Parathyroid adenoma (tissue), 2 donors: ENCODE measurements around the gene OR2L5.

Experiments used
- H2AFZ ChIP-seq: fragments of 300-600 bp; sonication (generic); one replicate; pipeline ENCODE4 v1.7.0; 2017; ENCODE audit warnings: antibody characterized with exemption, mild to moderate bottlenecking
- H3K27ac ChIP-seq: fragments of 300-600 bp; sonication (generic); one replicate; pipeline ENCODE4 v1.7.0; 2017
- H3K27me3 ChIP-seq: fragments of 300-600 bp; sonication (generic); one replicate; pipeline ENCODE4 v1.7.0; 2017; ENCODE audit warnings: low read length; ENCODE audit not compliant: control insufficient read depth, insufficient read depth
- H3K36me3 ChIP-seq: fragments of 300-600 bp; sonication (generic); one replicate; pipeline ENCODE4 v1.7.0; 2017; ENCODE audit warnings: low read length; ENCODE audit not compliant: control insufficient read depth, insufficient read depth
- H3K4me1 ChIP-seq: fragments of 300-600 bp; sonication (generic); one replicate; pipeline ENCODE4 v1.7.0; 2017; ENCODE audit warnings: control low read depth
- H3K4me2 ChIP-seq: fragments of 300-600 bp; sonication (generic); one replicate; pipeline ENCODE4 v1.7.0; 2017; ENCODE audit warnings: low read length
- H3K4me3 ChIP-seq: fragments of 300-600 bp; sonication (generic); one replicate; pipeline ENCODE4 v1.7.0; 2017; ENCODE audit warnings: low read depth, low read length
- H3K79me2 ChIP-seq: fragments of 300-600 bp; sonication (generic); one replicate; pipeline ENCODE4 v1.7.0; 2017; ENCODE audit warnings: control low read depth
- H3K9ac ChIP-seq: fragments of 300-600 bp; sonication (generic); one replicate; pipeline ENCODE4 v1.7.0; 2017; ENCODE audit warnings: mild to moderate bottlenecking
- H3K9me3 ChIP-seq: fragments of 300-600 bp; sonication (generic); one replicate; pipeline ENCODE4 v1.7.0; 2017; ENCODE audit warnings: low read length; ENCODE audit not compliant: control insufficient read depth
- TF ChIP-seq, protein P1 (sequence below): fragments of 300-600 bp; sonication (generic); IDR thresholded peaks from one replicate; pipeline ENCODE4 v1.7.0; 2017; ENCODE audit warnings: antibody characterized with exemption, mild to moderate bottlenecking
- donor health status: primary hyperparathyroidism.

OR2L5 gene

GRCh38 chr1:248029770-248030169 is 16.3 kb downstream of the OR2L5 start, which contains the start of gene OR2L2:
Gene OR2L2 (plus strand): TSS chr1:248030070. CDS start chr1:248038268, 8,198 bp downstream.
- no peak within 1 kb of the TSS for H3K27ac ChIP-seq
- TF ChIP-seq, protein P1, sequence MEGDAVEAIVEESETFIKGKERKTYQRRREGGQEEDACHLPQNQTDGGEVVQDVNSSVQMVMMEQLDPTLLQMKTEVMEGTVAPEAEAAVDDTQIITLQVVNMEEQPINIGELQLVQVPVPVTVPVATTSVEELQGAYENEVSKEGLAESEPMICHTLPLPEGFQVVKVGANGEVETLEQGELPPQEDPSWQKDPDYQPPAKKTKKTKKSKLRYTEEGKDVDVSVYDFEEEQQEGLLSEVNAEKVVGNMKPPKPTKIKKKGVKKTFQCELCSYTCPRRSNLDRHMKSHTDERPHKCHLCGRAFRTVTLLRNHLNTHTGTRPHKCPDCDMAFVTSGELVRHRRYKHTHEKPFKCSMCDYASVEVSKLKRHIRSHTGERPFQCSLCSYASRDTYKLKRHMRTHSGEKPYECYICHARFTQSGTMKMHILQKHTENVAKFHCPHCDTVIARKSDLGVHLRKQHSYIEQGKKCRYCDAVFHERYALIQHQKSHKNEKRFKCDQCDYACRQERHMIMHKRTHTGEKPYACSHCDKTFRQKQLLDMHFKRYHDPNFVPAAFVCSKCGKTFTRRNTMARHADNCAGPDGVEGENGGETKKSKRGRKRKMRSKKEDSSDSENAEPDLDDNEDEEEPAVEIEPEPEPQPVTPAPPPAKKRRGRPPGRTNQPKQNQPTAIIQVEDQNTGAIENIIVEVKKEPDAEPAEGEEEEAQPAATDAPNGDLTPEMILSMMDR: no peak
- H3K4me3 ChIP-seq: no peak within 1 kb of the TSS
- H2AFZ ChIP-seq: no peak within 1 kb of the TSS
- no peaks in the 10 kb centered on the region for H3K4me1 ChIP-seq
- H3K9ac ChIP-seq: no peak within 1 kb of the TSS
- H3K79me2 ChIP-seq: no peaks in the 10 kb centered on the region
- H3K27me3 ChIP-seq: no peaks in the 10 kb centered on the region
- no peaks in the 10 kb centered on the region for H3K36me3 ChIP-seq
- H3K9me3 ChIP-seq: no peaks in the 10 kb centered on the region
- H3K4me2 ChIP-seq: no peak within 1 kb of the TSS

- no peak overlapping the region for H3K4me3 ChIP-seq
- no peak overlapping the region for H3K27ac ChIP-seq
- H2AFZ ChIP-seq: no peak overlapping the region
- no peak overlapping the region for H3K4me2 ChIP-seq
- H3K9ac ChIP-seq: no peak overlapping the region
- H3K27me3 ChIP-seq: no peaks in the 10 kb centered on the region
- H3K4me1 ChIP-seq: no peaks in the 10 kb centered on the region
- no peaks in the 10 kb centered on the region for H3K36me3 ChIP-seq
- no peaks in the 10 kb centered on the region for H3K79me2 ChIP-seq
- no peaks in the 10 kb centered on the region for H3K9me3 ChIP-seq
- TF ChIP-seq, protein P1: no peak
Measured at GRCh38 chr1:248045209-248045608, 31.7 kb downstream of the OR2L5 start.

- Histone ChIP-seq H3K4me1 (no peaks in the 10 kb centered on the region), H3K9me3 (no peaks in the 10 kb centered on the region), H3K27ac (no peak within 1 kb of the TSS), H3K36me3 (no peaks in the 10 kb centered on the region), H3K79me2 (no peaks in the 10 kb centered on the region), H3K4me3 (no peak within 1 kb of the TSS), H2AFZ (no peak within 1 kb of the TSS), H3K9ac (no peak within 1 kb of the TSS), H3K4me2 (no peak within 1 kb of the TSS), H3K27me3 (no peaks in the 10 kb centered on the region)
- TF ChIP-seq, protein P1: no peak
Measured at GRCh38 chr1:248046536-248046935, 33.1 kb downstream of the OR2L5 start, which contains the start of gene OR2L3. Gene OR2L3 (plus strand): TSS chr1:248046836. CDS start chr1:248060682, 13,846 bp downstream.

DNA sequence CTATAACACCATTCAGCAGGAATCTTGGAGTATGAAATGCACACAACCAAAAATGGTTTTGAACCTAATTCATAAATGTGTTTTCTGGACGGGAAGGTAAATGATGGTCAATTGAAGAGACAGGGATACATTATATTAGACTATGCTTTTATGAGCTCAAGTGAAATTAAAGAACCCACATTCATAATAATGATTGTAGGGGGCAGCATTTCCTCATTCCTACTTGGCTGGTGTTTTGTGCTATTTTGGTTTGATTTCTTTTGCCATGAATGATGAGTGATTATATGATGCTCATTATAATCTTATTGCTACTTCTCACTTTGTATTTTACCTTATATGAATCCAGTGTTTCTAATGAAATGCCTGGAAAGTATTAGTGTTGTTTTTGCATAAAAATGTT is 33.5 kb downstream of the OR2L5 start:
- Histone ChIP-seq H3K9ac (no peak overlapping the region), H2AFZ (no peak overlapping the region), H3K27ac (no peak overlapping the region), H3K36me3 (no peaks in the 10 kb centered on the region), H3K9me3 (no peaks in the 10 kb centered on the region), H3K27me3 (no peaks in the 10 kb centered on the region), H3K4me1 (no peaks in the 10 kb centered on the region), H3K4me3 (no peak overlapping the region), H3K4me2 (no peak overlapping the region), H3K79me2 (no peaks in the 10 kb centered on the region)
- TF ChIP-seq, protein P1: no peak

DNA sequence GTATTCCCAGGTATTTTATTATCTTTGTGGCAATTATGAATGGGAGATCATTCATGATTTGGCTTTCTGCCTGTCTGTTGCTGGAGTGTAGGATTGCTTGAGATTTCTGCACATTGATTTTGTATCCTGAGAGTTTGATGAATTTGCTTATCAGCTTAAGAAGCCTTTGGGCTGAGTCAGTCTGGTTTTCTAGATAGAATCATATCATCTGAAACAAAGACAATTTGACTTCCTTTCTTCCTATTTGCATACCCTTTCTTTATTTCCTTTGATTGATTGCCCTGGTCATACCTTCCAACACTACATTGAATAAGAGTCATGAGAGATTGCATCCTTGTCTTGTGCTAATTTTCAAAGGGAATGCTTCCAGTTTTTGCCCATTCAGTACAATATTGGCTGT is 41.2 kb downstream of the OR2L5 start:
- Histone ChIP-seq H3K9ac (no peak overlapping the region), H3K27ac (no peak overlapping the region), H3K4me2 (no peak overlapping the region), H2AFZ (no peak overlapping the region), H3K36me3 (no peaks in the 10 kb centered on the region), H3K9me3 (no peaks in the 10 kb centered on the region), H3K4me3 (no peak overlapping the region), H3K79me2 (no peaks in the 10 kb centered on the region), H3K4me1 (no peaks in the 10 kb centered on the region), H3K27me3 (no peaks in the 10 kb centered on the region)
- TF ChIP-seq, protein P1: no peak
